ENCODE data around the gene RHOU.

DNA sequence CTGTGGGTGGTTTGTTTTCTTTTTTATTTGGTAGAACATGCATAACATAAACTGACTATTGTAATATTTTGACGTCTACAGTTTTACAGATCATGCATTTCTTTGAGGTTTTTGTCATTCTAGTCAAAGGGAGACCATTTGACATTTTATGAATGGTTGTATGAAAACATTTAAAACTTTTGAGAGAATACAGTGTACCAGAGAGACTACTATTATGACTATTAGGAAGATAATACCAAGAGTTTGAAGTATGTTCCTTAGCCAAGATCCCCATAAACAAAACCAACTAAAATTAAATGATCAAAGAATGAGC, 37.3 kb upstream of the RHOU start:
- TF ChIP-seq, protein P1, sequence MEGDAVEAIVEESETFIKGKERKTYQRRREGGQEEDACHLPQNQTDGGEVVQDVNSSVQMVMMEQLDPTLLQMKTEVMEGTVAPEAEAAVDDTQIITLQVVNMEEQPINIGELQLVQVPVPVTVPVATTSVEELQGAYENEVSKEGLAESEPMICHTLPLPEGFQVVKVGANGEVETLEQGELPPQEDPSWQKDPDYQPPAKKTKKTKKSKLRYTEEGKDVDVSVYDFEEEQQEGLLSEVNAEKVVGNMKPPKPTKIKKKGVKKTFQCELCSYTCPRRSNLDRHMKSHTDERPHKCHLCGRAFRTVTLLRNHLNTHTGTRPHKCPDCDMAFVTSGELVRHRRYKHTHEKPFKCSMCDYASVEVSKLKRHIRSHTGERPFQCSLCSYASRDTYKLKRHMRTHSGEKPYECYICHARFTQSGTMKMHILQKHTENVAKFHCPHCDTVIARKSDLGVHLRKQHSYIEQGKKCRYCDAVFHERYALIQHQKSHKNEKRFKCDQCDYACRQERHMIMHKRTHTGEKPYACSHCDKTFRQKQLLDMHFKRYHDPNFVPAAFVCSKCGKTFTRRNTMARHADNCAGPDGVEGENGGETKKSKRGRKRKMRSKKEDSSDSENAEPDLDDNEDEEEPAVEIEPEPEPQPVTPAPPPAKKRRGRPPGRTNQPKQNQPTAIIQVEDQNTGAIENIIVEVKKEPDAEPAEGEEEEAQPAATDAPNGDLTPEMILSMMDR (conservative IDR thresholded peaks at IDR 0.05; ENCODE audit: low read depth in 2 of 2) = no peak
- TF ChIP-seq, protein P2, sequence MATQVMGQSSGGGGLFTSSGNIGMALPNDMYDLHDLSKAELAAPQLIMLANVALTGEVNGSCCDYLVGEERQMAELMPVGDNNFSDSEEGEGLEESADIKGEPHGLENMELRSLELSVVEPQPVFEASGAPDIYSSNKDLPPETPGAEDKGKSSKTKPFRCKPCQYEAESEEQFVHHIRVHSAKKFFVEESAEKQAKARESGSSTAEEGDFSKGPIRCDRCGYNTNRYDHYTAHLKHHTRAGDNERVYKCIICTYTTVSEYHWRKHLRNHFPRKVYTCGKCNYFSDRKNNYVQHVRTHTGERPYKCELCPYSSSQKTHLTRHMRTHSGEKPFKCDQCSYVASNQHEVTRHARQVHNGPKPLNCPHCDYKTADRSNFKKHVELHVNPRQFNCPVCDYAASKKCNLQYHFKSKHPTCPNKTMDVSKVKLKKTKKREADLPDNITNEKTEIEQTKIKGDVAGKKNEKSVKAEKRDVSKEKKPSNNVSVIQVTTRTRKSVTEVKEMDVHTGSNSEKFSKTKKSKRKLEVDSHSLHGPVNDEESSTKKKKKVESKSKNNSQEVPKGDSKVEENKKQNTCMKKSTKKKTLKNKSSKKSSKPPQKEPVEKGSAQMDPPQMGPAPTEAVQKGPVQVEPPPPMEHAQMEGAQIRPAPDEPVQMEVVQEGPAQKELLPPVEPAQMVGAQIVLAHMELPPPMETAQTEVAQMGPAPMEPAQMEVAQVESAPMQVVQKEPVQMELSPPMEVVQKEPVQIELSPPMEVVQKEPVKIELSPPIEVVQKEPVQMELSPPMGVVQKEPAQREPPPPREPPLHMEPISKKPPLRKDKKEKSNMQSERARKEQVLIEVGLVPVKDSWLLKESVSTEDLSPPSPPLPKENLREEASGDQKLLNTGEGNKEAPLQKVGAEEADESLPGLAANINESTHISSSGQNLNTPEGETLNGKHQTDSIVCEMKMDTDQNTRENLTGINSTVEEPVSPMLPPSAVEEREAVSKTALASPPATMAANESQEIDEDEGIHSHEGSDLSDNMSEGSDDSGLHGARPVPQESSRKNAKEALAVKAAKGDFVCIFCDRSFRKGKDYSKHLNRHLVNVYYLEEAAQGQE (IDR thresholded peaks at IDR 0.05; ENCODE audit: unreplicated experiment) = no peak
- no peak for TF ChIP-seq POLR2AphosphoS5 (IDR thresholded peaks at IDR 0.05; ENCODE audit: low read depth)
- TF ChIP-seq EZH2 (IDR thresholded peaks at IDR 0.05; ENCODE audit: low read depth, unreplicated experiment) = no peak
- TF ChIP-seq EZH2phosphoT487 (IDR thresholded peaks at IDR 0.05; ENCODE audit: unreplicated experiment) = no peak
- no peak for TF ChIP-seq CREB1 (CRISPR knock-in tag; IDR thresholded peaks at IDR 0.05; ENCODE audit: low read depth)
- no peak for TF ChIP-seq ZNF331 (CRISPR knock-in tag; IDR thresholded peaks at IDR 0.05; ENCODE audit: low read depth)
